ENCODE data around the gene NAP1L1.

The NAP1L1 gene

GRCh38 chr12:76042147-76042546, 42.3 kb downstream of the NAP1L1 start:
- no peak for TF ChIP-seq CTCF (conservative IDR thresholded peaks at IDR 0.05; ENCODE audit: low read depth, low read length)

GRCh38 chr12:76041406-76041805, 43.1 kb downstream of the NAP1L1 start:
- no peak overlapping the region for H3K4me3 ChIP-seq (ENCODE audit: low read length)
- TF ChIP-seq CTCF (conservative IDR thresholded peaks at IDR 0.05; ENCODE audit: low read depth, low read length): no peak
- no peak for DNase-seq (ENCODE audit: low read depth)

More at GRCh38 chr12:76042147-76042546, 42.3 kb downstream of the NAP1L1 start:
- DNase-seq (ENCODE audit: low read depth): no peak
- H3K4me3 ChIP-seq (ENCODE audit: low read length): no peak overlapping the region

- TF ChIP-seq CTCF (conservative IDR thresholded peaks at IDR 0.05; ENCODE audit: low read depth, low read length): no peak
- no peak for DNase-seq (ENCODE audit: low read depth)
- no peak overlapping the region for H3K4me3 ChIP-seq (ENCODE audit: low read length)
These were observed 44.0 kb downstream of the NAP1L1 start for GRCh38 chr12:76040461-76040860.

- no peak for TF ChIP-seq CTCF (conservative IDR thresholded peaks at IDR 0.05; ENCODE audit: low read depth, low read length)
- no peak for DNase-seq (ENCODE audit: low read depth)
- no peak overlapping the region for H3K4me3 ChIP-seq (ENCODE audit: low read length)
These were observed 46.3 kb downstream of the NAP1L1 start for GRCh38 chr12:76038176-76038575.

- H3K4me3 ChIP-seq (ENCODE audit: low read length): no peak overlapping the region
- peak; percentile 78 for TF ChIP-seq CTCF (conservative IDR thresholded peaks at IDR 0.05; ENCODE audit: low read depth, low read length)
- peak; percentile 62 for DNase-seq (ENCODE audit: low read depth)
These were observed 47.1 kb downstream of the NAP1L1 start for GRCh38 chr12:76037130-76038103.

- TF ChIP-seq CTCF (conservative IDR thresholded peaks at IDR 0.05; ENCODE audit: low read depth, low read length): no peak
- no peak overlapping the region for H3K4me3 ChIP-seq (ENCODE audit: low read length)
- DNase-seq (ENCODE audit: low read depth): no peak
These were observed 49.4 kb downstream of the NAP1L1 start for GRCh38 chr12:76035045-76035444.

All from retinal pigment epithelial cell (primary cell).